Stimulated activated CD4-positive, alpha-beta T cell treated with anti-CD3 and anti-CD28 coated beads, TNF-alpha, amount 100 ng/mL, for 24 hours (primary cell): ENCODE measurements around the gene CD177.
"Not testable (repeated sequence)": the region's sequence is repeated elsewhere in the genome, so short reads cannot be mapped to it uniquely, and the experiment has no call there.

Experiments used
- DNase-seq, 3 experiments: peaks; one replicate each; pipeline ENCODE4 v3.0.0-alpha.2; 2020; ENCODE audit warnings: low read depth in 3 of 3

CD177 gene

GRCh38 chr19:43380771-43381386, 27.4 kb downstream of the CD177 start:
- DNase-seq: no peak

- not testable (repeated sequence) for DNase-seq
Measured at GRCh38 chr19:43382586-43383216, 29.2 kb downstream of the CD177 start.

- not testable (repeated sequence) for DNase-seq
Measured at GRCh38 chr19:43383254-43383653, 29.8 kb downstream of the CD177 start.

- not testable (repeated sequence) for DNase-seq
Measured at GRCh38 chr19:43383759-43384158, 30.3 kb downstream of the CD177 start.

- DNase-seq: not testable (repeated sequence)
Measured at GRCh38 chr19:43390903-43391551, 37.5 kb downstream of the CD177 start.

GRCh38 chr19:43391552-43391935, 38.1 kb downstream of the CD177 start:
- DNase-seq: not testable (repeated sequence)

- DNase-seq: not testable (repeated sequence)
Measured at GRCh38 chr19:43393501-43393900, 40.0 kb downstream of the CD177 start.

- no peak for DNase-seq
Measured at GRCh38 chr19:43395561-43395960, 42.1 kb downstream of the CD177 start.

GRCh38 chr19:43406297-43406696, 52.8 kb downstream of the CD177 start:
- DNase-seq: no peak

- DNase-seq: no peak
Measured at GRCh38 chr19:43407416-43408005, 54.0 kb downstream of the CD177 start.

GRCh38 chr19:43408043-43408442, 54.6 kb downstream of the CD177 start:
- no peak for DNase-seq

- no peak for DNase-seq
Measured at GRCh38 chr19:43409415-43409814, 55.9 kb downstream of the CD177 start.

GRCh38 chr19:43412441-43412840, 59.0 kb downstream of the CD177 start:
- DNase-seq: no peak
